ENCODE data around the gene LY6G5C. TPM values are rescaled to one million over a fixed set of nuclear protein-coding genes. Genes with fewer than 3 reads are reported as not detected.

Gene LY6G5C
- total and polyA plus RNA-seq, 2 of the 13 experiments (the other 11 are each of a cell fraction or from before 2014, with no cell fraction given), result 0.33 to 0.55 TPM

DNA sequence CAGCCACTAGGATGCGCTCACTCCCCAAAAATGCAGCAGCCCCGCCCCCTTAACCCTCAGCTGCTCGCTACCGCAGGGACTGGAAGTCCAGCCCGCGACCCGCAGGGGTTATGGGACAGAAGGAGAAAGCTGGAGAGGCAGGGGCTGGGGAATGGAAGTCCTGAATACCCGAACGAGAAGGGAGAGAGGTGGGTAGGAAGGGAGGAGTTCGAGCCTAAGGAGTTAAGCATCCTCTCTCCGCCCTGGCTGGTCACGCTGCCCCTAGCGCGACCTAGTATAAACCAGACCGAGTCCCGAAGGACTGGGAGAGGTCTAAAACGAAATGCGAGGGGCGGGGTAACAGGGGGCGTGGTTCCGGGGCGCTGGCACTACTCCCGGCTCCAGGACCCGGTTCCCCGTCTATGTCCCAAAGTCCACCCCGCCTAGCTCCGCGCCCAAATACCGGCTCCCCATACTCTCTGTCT, 48.7 kb upstream of the LY6G5C start (continued):
- 0 out of 4 replicates have a peak, but pooled peaks of 1 of the 2 experiments have one; percentile 4 for TF ChIP-seq EP300 (IDR thresholded peaks at IDR 0.05; ENCODE audit: low read depth in 2 of 2, low read length in 2 of 2)
- no peak for TF ChIP-seq EP300 (CRISPR knock-in tag; IDR thresholded peaks at IDR 0.05; ENCODE audit: borderline replicate concordance)
- peak; percentile 53; the same call in 1 of the 2 replicates for TF ChIP-seq ZNF501 (CRISPR knock-in tag; IDR thresholded peaks at IDR 0.05)
- TF ChIP-seq SMAD1 (CRISPR knock-in tag; IDR thresholded peaks at IDR 0.05; ENCODE audit: borderline replicate concordance, low read depth), result peak; percentile 61; the same call in 1 of the 2 replicates
- TF ChIP-seq CHCHD3 (CRISPR knock-in tag; IDR thresholded peaks at IDR 0.05), result no peak
- no peak for TF ChIP-seq ISX (CRISPR knock-in tag; conservative IDR thresholded peaks at IDR 0.05)
- TF ChIP-seq ZC3H13 (CRISPR knock-in tag; IDR thresholded peaks at IDR 0.05), result no peak
- peak; percentile 93 for TF ChIP-seq KDM3A (CRISPR knock-in tag; IDR thresholded peaks at IDR 0.05; ENCODE audit: low read depth)
- no peak for TF ChIP-seq ELK4 (CRISPR knock-in tag; IDR thresholded peaks at IDR 0.05; ENCODE audit: borderline replicate concordance)
- peak; percentile 64; the same call in 1 of the 2 replicates for TF ChIP-seq HMGXB3 (CRISPR knock-in tag; IDR thresholded peaks at IDR 0.05; ENCODE audit: borderline replicate concordance)
- peak; percentile 54; the same call in 1 of the 2 replicates for TF ChIP-seq TFDP2 (CRISPR knock-in tag; IDR thresholded peaks at IDR 0.05)
- peak; percentile 91 for TF ChIP-seq ZNF605 (CRISPR knock-in tag; IDR thresholded peaks at IDR 0.05)
- TF ChIP-seq MIXL1 (CRISPR knock-in tag; IDR thresholded peaks at IDR 0.05), result no peak
- TF ChIP-seq, protein P1, sequence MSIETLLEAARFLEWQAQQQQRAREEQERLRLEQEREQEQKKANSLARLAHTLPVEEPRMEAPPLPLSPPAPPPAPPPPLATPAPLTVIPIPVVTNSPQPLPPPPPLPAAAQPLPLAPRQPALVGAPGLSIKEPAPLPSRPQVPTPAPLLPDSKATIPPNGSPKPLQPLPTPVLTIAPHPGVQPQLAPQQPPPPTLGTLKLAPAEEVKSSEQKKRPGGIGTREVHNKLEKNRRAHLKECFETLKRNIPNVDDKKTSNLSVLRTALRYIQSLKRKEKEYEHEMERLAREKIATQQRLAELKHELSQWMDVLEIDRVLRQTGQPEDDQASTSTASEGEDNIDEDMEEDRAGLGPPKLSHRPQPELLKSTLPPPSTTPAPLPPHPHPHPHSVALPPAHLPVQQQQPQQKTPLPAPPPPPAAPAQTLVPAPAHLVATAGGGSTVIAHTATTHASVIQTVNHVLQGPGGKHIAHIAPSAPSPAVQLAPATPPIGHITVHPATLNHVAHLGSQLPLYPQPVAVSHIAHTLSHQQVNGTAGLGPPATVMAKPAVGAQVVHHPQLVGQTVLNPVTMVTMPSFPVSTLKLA (IDR thresholded peaks at IDR 0.05), result peak; percentile 5; the same call in 1 of the 2 replicates
- TF ChIP-seq TFAP4 (IDR thresholded peaks at IDR 0.05; ENCODE audit: borderline replicate concordance, low read depth), result peak; percentile 91; the same call in 1 of the 2 replicates
- TF ChIP-seq TP53 (CRISPR knock-in tag; conservative IDR thresholded peaks at IDR 0.05), result peak; percentile 78; the same call in 1 of the 2 replicates
- no peak for TF ChIP-seq GABPB1 (CRISPR knock-in tag; IDR thresholded peaks at IDR 0.05)
- TF ChIP-seq, protein P2, sequence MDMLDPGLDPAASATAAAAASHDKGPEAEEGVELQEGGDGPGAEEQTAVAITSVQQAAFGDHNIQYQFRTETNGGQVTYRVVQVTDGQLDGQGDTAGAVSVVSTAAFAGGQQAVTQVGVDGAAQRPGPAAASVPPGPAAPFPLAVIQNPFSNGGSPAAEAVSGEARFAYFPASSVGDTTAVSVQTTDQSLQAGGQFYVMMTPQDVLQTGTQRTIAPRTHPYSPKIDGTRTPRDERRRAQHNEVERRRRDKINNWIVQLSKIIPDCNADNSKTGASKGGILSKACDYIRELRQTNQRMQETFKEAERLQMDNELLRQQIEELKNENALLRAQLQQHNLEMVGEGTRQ (IDR thresholded peaks at IDR 0.05; ENCODE audit: low read depth, low read length), result no peak
- TF ChIP-seq, protein P2 (CRISPR knock-in tag; IDR thresholded peaks at IDR 0.05; ENCODE audit: borderline replicate concordance), result no peak
